Non-pigmented ciliary epithelial cell (primary cell): Measurements from ENCODE around the gene STX18.

ENCODE experiments used
- DNase-seq: peaks from one replicate; pipeline ENCODE4 v3.0.0-alpha.2; 2010; ENCODE audit warnings: low read depth

The STX18 gene

DNA sequence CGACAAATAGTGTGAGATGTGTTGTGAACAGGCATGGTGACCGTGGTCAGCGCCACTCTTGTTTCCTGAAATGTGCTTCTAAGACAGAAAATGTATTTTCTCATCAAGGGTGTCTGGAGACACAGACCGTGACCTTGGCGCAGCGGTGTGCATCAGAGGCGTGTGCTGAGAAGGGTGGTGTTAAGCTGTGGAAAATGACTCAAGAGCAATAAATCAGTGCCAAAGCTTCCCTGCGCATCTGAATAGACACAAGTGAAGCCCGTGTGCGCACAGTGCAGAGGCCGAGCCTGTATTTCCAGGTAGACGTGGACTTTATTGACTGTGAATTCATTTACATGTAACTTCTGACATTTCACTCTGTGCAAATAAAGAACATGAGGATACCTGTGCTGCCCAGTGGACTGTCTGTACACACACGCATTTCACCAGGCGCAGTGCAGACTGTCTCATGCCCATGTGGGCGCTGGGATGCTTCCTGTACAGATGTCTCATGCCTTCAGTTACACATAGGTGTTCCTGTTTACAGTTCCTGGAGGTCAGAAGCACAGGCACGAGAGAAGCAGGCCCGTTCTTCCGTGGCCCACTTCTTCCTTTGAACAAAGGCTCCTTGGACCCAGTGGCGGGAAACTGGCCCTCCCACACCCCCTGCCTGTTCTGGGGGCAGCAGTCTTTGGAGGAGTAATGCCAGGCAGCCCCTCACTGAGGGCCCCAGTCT lies 123.0 kb downstream of the STX18 start:
- no peak for DNase-seq

DNA sequence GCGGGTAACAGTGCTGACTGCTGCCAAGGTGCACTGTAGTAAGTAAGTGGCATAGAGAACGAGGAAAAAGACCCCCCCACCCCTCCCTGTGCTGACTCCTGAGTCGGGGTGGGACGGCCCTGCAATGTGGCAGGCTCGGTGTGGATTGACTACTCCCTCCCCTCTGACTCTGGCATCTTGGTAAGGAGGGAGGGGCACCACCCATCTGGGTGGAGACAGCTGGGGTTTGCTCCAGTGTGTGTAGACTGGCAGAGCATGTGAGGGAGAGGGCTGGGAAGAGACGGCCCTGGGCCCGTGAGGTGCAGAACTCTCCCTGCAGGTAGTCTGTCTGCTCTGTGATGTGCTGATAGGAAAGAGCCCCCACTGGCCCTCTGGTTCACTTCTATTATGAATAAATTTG lies 124.0 kb downstream of the STX18 start:
- no peak for DNase-seq

DNA sequence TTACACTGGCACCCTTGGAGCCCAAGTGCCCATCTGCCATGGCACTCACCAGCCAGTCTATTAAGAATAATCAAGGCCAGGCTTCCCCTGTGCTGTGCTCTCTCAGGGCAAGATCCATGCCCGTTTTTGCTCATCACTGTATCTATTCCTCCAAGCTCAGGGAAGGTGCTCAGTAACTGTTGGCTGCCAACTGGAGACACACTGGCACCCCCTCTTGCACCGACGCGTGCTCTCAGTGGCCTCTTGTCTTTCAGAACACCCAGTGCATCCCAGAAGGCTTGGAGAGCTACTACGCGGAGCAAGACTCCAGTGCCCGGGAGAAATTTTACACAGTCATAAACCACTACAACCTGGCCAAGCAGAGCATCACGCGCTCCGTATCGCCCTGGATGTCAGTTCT lies 124.9 kb downstream of the STX18 start:
- no peak for DNase-seq

DNA sequence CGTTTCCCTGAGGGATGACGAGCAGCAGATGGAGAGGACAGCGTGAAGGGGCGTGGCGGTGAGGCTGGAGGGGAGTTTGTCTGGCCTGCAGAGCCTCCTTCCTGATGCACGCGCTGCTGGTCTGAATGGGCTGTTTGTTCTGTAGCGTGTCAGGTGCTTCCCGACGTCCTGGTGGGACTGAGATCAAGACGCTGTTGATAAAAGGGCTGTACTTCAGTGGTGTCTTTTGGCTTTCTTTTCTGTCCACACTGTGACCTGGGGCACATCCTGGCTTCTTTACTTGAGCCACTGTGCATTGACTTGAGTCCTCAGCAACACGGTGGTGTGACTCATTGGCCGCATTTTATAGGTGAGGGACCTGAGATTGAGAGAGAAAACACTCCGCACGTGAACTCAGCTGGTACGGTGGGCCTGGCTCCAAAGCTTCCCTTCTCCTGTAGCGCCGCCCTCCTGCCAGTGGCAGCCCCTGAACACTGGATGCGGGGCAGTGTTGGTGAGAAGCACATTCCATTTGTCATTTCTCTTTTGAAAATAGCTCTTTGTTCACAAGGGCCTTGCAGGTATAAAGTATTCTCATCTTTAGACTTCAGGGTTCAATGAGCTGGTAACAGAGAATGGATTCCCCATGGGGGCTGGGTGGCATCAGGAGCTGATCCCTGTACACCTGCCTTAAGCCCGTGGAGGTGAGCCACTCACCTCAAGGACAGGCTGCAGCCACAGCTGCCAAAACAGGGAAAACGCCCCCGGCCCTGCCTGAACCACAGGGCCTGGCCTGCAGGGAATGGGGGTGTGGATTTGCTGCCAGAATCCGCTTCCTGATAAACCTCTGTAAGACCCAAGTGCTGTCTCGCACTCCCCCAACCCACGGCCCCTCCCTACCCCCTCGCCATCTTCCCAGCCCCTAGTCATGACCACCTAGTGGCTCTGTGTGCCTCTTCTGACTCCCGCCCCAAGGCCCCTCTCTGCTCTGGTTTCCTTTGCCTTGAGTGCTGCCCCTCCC lies 125.7 kb downstream of the STX18 start:
- DNase-seq, result no peak

DNA sequence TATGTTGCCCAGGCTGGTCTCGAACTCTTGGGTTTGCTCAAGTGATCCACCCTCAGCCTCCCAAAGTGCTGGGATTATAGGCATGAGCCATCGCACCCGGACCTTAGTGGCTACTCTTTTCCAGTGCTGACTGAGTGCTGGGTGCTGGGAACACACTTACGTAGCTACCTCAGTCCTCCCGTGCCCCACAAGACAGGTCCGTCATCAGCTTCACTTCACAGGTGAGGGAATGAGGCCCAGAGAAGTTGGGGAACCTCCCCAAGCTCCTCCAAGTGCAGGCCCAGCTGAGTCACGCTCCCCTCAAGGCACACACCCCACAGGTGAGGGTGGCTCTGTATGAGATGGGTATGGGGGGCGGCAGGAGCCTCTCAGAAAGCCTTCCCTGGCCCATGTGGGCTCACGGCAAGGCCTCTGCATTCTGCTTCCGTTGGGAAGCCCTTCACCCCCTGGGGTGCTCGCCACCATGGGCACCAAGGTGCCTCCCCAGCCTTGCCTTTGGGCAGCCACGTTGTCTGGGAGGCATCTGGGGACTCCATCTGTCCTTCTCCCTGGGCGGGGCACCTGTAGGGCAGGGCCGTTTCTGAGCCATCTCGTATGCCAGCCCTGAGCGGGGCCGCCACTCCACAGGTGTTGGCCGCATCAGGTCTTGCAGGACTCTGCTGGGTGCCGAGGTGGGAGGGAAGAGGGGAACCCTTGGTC lies 126.6 kb downstream of the STX18 start:
- DNase-seq, result no peak

DNA sequence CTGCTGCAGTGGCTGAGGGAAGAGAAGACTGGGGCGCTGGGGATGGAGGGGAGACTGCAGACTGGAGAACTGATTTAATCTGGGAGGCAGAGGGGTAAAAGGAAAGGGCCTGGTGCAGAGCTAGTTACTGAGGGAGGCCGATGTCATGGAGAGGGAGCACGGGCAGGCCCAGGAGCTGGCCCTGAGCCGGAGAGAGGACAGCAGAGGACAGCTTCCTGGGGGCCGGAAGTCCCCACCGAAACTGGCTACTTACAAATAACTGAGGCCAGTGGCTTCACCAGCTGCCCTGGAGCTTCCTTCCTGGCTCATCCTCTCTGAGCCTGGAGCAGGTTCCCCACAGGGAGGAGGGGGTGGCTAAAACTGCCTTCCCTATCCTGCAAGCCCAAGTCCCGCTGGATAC lies 128.0 kb downstream of the STX18 start:
- no peak for DNase-seq

DNA sequence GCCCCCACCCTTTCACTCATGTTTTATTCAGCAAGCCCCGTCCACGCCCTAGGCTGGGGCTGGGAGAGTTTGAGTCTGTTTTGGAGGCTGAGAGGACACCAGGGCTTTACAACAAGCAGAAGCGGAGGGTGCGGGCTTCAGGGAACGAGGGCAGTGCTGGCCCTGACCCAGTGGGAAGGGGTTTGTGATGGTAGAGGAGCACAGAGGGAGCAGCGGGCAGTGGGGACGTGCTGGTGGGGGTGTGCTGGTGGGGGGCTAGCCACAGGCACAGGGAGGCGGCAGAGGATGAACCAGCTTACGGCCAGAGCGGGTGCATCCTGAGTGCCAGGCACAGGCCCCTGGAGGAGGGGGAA lies 128.5 kb downstream of the STX18 start:
- no peak for DNase-seq

DNA sequence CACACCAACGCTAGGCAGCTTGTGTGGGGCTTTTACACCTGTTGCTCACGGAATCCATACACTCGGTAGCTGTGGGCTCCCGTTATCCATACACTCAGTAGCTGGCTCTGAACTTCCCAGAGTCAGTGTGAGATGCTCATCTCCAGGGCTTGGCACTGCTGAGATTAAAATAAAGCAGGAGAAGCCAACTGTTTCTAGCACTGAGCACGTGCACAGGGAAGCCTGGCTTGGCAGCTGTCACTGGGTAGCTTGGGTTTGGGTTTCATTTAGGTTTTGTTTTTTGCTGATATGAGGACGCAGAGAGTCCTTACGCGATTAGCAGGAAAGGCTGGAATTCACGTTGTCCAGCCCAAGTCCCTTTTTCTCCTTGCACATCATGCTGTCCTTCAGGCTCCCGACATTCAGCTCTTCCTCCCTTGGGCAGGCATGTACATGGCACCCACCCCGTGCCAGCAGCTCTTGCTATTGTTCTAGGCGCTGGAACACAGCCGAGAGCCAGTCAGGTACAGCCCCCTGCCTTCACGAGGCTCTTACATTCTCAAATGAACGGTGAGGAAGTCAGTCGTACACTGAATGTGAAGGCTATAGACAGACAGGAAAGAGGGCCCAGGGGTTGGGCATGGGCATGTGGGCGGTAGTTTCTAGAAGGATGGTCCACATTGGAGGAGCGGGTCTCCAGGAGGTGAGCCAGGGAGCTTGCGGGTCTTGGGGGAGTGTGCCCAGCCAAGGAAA lies 129.0 kb downstream of the STX18 start:
- DNase-seq, result no peak

DNA sequence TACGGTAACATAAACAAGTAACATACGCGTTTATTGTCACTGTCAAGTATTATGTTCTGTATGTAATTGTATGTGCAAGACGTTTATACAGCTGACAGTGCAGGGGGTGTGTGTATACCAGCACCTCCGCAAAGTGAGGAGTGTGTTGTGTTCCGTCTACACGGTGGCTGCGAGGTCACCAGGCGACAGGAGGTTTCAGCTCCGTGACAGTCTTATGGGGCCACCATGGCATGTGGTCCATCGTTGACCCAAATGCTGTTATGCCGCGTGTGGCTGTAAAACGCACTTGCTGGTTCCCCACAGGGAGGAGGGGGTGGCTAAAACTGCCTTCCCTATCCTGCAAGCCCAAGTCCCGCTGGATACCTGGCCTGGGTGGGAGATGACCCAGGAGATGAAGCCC lies 129.9 kb downstream of the STX18 start:
- DNase-seq, result no peak

DNA sequence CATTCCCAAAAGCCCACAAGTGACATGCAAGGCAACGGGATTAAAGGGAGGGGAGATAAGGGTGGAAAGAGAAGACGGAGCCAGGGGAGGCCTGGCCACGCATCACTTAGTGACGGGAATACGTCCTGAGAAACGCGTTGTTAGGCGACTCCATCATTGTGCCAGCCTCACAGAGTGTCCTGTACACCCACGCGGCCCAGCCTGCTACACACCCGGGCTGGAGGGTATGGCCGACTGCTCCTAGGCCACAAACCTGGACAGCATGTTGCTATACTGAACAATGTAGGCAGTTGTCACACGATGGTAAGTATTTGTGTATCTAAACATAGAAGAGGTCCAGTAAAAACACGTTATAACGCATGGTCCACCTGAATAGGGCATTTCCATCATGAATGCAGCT lies 131.6 kb downstream of the STX18 start:
- DNase-seq, result no peak

DNA sequence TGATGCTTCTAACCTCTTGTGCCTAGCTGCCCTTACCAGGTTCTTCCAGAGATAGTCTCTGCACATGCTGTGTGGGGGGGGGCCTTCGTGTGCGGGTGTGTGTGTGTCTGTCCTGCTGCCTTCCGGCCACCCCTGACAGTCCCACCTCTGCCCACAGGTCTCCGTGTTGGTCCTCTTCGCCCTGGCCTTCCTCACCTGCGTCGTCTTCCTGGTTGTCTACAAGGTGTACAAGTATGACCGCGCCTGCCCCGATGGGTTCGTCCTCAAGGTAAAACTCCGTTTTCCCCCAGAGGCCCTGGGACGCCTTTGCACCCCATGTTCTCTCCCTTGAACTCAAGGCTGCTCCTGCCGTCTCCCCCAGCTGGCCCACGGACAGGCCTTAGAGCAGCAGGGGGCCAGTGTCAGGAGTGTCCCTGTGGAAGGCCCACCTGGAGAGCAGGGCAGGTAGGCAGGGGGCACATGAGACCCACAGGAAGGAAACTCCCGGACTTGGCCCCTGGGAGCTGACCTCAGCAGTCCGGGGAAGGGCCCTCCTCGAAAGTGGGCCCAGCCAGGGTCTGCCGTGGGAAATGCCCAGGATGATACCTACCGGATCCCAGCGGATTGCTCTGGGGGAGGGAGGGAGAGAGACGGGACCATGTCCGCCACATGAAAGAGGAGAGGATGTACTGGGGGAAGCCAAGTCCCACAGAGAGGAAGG lies 132.3 kb downstream of the STX18 start:
- no peak for DNase-seq

DNA sequence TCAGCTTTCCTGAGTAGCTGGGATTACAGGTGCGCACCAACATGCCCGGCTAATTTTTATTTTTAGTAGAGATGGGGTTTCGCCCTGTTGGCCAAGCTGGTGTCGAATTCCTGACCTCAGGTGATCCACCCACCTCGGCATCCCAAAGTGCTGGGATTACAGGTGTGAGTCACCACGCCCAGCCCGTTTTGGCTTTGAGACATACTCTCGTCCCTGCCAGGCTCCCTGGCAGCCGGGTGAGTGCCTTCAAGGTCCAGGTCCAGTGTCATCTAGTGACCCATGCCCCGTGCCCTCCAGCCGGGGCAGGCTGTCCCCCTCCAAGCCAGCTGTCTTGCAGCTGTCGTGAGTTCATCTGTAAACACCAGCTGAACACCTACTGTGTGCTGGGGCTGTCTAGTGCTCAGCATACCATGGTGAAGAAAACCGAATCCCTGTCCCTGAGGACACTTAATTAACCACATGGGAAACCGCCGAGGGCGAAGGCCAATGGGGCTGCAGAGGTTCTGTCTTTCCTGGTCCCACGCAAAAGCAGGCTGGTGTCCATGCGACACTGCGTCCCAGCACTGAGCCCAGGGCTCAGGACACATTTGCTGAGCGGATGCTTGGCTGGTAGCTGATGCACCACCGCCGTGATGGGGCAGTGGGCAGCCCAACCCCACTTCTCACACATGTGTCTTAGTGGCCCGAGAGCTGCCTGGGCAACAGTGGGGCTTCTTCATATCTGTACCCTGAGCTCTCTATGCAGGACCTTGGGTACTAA lies 133.1 kb downstream of the STX18 start:
- no peak for DNase-seq

DNA sequence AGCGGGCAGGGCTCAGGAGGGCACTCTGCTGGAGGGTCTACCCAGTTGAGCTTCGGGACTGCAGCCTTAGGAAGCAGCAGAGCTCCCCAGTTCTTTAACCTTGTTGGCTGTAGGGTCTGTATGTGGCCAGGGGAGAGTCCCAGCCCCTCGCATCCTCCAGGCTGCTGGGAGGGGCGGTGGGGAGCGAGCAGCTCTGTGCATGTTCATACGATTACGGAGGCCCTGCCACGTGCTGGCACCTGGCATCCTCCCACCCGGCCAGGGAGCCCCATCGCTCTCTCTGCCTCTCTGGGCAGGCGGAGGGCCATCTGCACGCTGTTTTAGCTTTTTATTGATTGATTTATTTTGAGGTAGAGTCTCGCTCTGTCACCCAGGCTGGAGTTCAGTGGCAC lies 133.7 kb downstream of the STX18 start:
- DNase-seq, result no peak

DNA sequence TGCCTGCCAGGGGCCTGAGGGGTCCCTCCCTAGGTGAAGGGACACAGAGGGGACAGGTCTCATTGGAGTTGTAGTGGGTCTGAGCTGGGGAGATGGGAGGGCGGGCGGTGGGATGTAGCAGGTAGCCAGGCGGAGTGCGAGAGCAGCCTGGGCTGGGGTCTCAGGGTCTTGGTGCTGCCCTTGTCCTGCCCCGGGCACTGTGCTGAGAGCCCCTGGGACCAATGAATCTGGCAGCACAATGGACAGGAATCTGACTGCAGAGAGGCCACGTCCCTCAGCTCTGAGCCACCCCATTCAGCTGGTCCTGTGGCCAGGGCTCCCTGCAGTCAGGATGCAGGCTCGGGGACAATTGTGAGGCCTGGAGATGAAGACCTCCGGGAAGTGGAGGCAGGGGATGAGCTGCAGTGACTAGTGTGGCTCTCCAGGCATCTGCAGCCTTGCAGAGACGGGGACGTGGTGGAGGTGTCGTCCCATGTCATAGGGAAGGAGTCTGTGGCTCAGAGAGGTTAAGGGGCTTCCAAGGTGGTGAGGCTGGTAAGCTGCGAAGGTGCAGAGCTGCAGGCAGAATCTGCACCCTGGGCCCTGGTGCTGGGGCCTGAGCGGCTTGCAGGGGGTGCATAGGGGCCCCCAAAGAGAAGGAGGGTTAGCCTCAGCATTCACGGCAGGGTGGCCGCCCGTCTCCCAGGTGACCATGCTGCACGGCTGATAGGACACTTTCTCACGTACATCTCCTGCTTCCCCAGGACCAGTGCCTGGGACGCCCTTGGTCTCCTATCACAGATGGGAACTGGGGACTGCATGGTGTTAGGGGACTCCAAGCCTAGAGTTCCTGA lies 134.3 kb downstream of the STX18 start:
- no peak for DNase-seq

DNA sequence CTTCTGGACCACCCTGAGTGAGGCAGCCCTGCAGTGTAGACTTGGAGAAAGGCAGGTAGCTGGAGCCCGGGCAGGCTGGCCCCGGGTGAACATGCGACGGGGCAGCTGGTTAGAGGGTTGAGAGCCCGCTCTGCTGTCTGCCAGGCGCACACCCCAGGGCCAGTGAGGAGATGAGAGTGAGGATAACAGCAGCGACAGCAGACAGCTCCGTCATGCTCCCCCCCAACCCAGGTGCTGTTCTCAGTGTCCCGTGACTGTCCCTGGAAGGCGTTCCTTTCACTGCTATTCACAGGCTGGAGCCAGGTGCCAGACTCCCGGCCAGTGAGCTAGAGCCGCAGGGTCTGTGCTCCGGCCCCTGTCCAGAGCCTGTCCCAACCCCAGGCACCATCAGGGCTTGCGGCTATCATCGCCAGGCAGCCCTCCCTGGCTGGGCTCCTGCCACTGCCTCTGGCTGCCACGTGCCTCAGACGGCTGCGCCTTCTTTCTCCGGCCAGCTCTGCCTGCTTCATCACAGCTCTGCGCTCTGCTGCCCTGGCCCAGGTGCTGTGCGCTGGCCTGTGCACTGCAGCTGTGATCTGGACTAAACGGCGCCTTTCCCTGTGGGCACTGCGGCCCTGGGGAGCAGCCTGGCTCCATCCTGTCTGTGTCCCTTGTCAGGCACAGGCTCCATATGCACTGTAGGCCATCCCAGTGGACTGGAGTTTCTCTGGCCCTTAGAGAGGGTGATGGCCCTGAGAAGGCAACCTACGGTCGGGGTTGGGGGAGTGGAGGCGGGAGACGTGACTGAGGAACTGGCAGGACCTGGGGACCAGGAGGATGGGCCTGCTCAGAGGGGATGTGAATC lies 135.2 kb downstream of the STX18 start:
- no peak for DNase-seq

DNA sequence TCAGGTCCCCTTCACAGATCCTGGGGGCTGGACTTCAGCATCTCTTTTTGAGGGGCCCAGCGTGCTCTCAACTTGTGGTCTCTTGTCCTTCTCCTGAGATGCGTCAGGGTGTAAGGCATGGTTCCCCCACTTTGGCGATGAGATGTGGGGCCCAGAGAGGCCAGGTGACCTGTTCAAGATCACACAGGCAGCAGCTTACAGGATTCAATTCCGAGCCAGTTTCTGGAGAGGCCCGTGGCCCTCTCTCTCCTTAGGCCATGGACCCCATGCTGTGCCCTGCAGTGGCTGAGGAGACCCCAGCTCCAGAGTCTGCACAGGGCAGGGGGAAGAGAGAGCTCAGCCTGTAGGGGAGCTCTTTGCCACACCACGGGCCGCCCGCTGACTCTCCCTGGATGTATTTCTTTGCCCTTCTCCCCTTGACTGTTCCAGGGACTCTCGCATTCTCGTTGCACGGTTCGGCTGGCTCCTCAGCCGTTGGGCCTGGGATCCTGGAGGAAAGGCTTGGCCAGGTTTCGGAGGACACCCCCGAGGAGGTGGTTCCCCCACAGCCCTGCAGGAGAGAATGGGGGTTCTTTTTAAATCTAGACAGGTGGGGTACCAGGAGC lies 136.4 kb downstream of the STX18 start:
- DNase-seq, result no peak

DNA sequence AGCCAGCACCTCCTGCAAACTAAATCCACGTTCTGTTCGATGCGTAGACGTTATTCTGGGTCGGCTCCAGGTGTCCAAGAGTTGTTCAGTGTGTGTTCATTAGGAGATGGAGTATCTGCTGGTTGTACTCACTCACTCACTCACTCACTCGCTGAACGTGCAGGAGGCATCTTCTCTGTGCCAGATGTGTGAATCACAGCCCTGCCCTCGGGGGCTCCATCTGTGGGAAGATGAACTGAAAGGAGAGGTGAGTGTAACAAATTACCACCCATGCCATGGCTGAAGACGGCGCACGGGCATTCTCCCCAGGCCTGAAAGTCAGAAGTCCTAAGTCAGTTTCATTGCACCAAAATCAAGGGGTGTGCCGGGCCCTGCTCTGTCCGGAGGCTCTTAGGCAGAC lies 138.9 kb downstream of the STX18 start:
- no peak for DNase-seq

DNA sequence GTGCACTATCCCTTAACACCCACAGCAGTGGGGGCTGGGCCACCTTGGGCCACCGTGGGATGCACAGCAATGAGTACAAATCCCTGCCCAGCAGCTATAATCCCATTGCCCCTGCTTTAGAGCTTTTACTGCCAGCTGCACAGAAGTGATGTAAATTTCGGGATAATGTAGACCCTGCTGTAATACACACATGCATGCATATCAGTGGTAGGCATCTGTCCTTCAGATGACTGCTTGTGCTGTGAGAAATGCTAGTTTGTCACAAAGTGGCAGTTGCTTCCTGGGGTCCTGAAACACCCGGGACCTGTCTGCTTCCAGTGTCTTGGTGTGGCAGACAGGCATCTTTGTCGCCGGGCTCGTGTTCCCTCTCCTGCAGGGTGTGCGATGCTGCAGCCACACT lies 140.8 kb downstream of the STX18 start:
- DNase-seq, result no peak

DNA sequence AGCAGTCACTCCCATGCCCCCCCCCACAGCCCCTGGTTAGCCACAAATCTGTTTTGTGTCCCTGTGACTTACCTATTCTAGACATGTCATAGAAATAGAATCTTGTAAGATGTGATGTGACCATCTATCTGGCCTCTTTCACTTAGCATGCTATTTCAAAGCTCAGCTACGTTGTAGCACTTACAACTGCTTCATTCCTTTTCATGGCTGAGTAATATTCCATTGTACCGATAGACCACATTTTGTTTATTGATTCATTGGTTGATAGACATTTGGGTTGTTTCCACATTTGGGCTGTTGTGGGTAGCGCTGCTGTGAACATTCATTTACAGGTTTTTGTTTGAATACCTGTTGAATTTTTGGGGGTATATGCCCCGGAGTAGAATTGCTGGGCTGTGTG lies 143.4 kb downstream of the STX18 start:
- no peak for DNase-seq
